Activated T-helper 1 cell treated with anti-CD3 and anti-CD28 coated beads, Interleukin-2, amount 50 U/mL, for 16 hours (primary cell): ENCODE data around the gene NGEF.
"Not testable (repeated sequence)": the region's sequence is repeated elsewhere in the genome, so short reads cannot be mapped to it uniquely, and the experiment has no call there.

Experiments
- DNase-seq, 2 donors: peaks; one replicate each; pipeline ENCODE4 v3.0.0-alpha.2; 2020; ENCODE audit warnings: low read depth in 1 of 2, low spot score in 1 of 2

The NGEF gene

GRCh38 chr2:233023007-233023760 is 10.1 kb upstream of the NGEF start:
- DNase-seq, result no peak

GRCh38 chr2:233022561-233022960 is 9.5 kb upstream of the NGEF start:
- DNase-seq, result no peak

GRCh38 chr2:233021771-233022170 is 8.7 kb upstream of the NGEF start:
- no peak for DNase-seq

- no peak for DNase-seq
Observed at GRCh38 chr2:233020454-233020853, 7.4 kb upstream of the NGEF start.

GRCh38 chr2:233019610-233020009 is 6.6 kb upstream of the NGEF start:
- not testable (repeated sequence) for DNase-seq

- DNase-seq, result no peak
Observed at GRCh38 chr2:233017947-233018346, 4.9 kb upstream of the NGEF start.

- DNase-seq, result no peak
Observed at GRCh38 chr2:233015019-233015645, 2.1 kb upstream of the NGEF start.

- no peak for DNase-seq
Observed at GRCh38 chr2:233013650-233014049, 594 bp upstream of the NGEF start.

- DNase-seq, result no peak
Observed at GRCh38 chr2:233012301-233012971, 620 bp downstream of the NGEF start.

GRCh38 chr2:233011702-233012131 is 1.3 kb downstream of the NGEF start:
- DNase-seq, result no peak

- no peak for DNase-seq
Observed at GRCh38 chr2:233011268-233011650, 1.8 kb downstream of the NGEF start.

GRCh38 chr2:233010569-233011267 is 2.3 kb downstream of the NGEF start:
- no peak for DNase-seq

- no peak for DNase-seq
Observed at GRCh38 chr2:233009661-233010060, 3.4 kb downstream of the NGEF start.

- no peak for DNase-seq
Observed at GRCh38 chr2:233007739-233008138, 5.3 kb downstream of the NGEF start.

GRCh38 chr2:233007270-233007669 is 5.8 kb downstream of the NGEF start:
- DNase-seq, result no peak

- DNase-seq, result no peak
Observed at GRCh38 chr2:233006648-233007047, 6.4 kb downstream of the NGEF start.

GRCh38 chr2:233005096-233005495 is 8.0 kb downstream of the NGEF start:
- no peak for DNase-seq

- no peak for DNase-seq
Observed at GRCh38 chr2:233003658-233004555, 9.1 kb downstream of the NGEF start.

GRCh38 chr2:233002829-233003657 is 10.0 kb downstream of the NGEF start:
- DNase-seq, result no peak
